ENCODE results near the gene OTC.
A peak's percentile ranks its signal among the peaks of the same experiment; 100 is the strongest.

Gene OTC

DNA sequence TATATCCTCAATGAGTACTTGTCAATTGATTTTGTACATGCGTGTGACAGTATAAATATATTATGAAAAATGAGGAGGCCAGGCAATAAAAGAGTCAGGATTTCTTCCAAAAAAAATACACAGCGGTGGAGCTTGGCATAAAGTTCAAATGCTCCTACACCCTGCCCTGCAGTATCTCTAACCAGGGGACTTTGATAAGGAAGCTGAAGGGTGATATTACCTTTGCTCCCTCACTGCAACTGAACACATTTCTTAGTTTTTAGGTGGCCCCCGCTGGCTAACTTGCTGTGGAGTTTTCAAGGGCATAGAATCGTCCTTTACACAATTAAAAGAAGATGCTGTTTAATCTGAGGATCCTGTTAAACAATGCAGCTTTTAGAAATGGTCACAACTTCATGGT lies at the start of gene OTC:
OTC (plus strand) TSS at position 243 of the 400 bp plus-strand sequence; CDS start at position 336, 93 bp downstream.
- no peak for DNase-seq

DNA sequence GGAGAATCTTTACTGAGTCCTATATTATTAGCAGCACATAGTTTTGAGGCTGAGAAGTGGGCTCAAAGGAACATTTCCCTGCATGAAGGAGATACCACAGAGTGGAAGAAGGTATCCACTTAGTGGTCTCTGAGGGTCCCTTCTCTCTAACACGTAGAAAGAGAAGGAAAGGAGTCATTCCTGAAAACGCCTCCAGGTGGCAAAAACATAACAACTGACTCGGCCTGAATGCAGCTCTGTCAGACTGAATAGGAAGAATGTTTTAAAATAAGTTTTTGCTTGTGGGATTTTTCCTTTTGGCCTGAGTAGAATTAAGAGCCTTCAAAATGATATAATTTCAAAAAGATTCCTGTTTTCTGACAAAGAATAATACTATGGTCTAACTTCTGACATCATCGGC lies 48.4 kb upstream of the OTC start:
- DNase-seq: no peak

DNA sequence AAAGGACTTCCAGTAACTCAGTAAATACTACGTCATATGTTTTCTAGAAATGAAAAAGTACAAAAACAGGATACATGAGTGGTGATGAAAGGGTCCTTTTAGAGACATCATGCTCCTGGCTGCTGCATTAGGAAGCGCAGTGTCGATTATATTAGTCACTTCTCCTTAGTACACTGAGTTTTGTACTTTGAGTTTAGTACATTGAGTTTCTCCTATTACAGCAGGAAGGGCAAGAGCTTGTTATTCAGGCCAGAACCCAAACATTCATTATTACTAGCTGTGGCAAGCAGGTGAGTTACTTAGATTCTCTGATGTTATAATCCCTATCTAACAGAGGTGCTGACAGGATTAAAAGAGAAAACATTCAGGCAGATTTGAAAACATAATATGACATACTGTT lies 46.4 kb upstream of the OTC start:
- no peak for DNase-seq

DNA sequence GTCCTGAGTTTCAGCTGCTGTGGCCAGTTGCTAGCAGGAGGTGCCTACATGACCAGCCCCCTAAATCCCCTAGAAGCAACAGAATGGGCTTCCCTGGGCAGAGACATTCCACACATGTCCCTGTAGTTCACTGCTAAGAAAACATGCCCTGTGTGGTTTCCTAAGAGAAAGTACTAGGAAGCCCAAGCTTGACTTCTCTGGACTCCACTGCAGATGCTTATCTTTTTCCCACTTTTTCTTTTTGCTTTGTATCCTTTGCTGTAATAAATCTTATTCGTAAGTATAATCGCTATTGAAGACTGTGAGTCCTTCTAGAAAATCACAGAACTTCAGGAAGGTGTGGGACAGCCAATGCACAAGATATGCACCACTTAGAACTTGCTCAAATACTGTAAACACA lies 40.7 kb upstream of the OTC start:
- no peak for DNase-seq

DNA sequence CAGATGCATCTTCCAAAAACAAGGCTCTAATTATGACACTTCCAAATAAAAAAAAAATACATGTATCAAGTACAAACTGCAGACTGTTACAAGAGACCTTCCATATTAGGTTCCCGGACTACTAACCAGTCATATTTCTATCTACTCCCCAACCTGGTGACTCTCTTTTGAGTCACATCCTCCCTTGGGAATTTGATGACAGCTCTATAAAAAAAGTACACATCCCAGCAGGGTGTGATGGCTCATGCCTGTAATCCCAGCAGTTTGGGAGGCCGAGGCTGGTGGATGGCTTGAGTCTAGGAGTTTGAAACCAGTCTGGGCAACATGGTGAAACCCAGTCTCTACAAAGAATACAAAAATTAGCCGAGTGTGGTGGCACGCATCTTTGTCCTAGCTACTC lies 40.0 kb upstream of the OTC start:
- DNase-seq: no peak

DNA sequence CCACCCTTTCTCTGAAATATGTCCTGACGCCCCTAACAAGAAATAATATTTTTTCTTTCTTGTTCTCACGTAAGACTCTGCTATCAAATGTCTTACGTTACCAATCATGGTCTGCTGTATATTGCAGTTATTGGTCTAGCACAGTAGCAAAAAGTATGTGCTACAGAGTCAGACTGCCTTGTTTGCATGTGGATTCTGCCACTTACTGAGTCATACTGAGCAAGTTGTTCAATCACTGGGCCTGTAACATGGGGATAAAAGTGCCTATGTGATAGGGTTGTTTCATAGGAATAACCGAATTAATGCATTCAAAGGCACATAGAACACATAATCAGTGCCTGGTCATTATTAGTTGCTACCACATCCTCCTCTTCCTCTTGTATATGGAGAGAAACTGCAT lies 39.2 kb upstream of the OTC start:
- DNase-seq: no peak

DNA sequence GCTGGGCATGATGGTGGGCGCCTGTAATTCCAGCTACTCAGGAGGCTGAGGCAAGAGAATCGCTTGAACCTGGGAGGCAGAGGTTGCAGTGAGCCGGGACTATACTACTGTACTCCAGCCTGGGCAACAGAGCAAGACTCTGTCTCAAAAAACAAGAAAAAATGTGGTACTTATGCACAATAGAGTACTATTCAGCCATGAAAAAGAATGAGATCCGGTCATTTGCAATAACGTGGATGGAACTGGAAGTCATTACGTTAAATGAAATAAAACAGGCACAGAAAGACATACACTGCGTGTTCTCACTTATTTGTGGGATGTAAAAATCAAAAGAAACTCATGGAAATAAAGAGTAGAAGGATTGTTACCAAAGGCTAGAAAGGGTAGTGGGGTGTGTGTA lies 37.2 kb upstream of the OTC start:
- no peak for DNase-seq

DNA sequence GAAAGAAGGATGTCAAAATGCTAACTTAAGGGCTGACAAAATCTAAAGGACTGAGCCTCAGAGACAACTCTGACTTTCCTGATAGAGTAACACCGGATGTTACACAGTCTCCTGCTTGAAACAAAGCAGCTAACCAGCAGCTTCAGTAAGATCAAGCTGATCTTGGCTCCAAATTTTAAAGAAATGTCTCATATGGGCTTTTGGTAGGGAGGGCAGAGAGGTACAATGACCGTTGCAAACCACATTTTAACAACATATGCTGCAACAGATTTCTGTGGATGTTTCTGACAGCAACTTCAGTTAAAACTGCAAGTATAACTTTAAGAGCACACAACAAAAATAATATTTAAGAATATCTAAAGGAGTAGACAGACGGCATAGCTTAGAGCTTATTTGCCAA lies 34.2 kb upstream of the OTC start:
- DNase-seq: no peak

DNA sequence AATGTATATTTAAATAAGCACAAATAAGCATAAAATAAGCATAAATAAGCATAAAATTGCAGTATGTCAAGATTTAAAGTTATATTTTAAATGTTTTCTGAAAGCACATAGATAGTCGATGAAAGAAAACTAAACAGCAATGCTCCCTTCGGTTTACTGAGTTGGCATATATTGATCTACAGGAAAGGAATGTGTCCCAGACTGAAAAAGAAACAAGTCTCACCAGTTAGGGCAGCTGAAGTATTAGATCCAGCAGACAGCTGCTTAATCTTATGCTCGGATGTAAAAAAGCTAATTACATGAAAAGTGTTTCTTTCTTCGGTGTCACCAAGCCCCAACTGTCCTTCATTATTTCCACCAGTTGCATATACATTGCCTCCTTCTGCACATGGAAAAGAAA lies 33.8 kb upstream of the OTC start:
- no peak for DNase-seq

DNA sequence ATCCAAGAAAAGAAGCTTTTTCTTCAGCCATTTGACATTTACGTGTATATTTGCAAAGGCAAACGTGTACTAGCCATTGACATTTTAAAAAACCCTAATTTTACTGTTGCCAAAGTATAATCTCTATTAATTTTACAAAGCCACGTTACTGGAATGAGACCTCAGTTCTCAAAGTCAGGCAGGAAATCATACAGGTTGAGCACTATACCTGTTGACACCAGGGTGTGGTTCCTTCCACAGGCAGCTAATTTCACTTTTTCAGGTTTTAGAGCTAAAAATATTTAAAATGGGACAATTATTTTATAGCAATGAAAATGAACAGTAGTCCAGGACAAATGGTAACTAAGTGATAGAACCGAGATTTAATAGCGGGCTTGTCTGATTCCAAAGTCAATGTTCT lies 31.6 kb upstream of the OTC start:
- DNase-seq: no peak

DNA sequence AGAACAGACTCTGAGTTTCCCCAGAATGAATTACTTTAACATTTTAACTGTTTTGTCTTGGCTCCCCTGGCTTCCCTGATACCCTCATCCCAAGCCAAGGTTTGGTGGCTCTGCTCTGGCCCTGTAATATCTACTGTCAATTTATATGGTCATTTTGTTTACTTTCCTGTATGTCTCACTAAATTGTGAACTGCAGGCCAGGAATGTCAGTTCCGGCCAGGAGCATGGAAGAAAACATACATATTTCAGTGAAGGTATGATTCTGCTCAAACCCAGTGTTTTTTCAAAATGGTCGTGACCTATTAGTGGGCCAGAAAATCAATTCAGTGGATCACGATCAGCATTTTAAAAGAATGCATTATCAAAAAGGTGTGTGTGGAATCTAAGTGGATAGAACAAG lies 26.3 kb upstream of the OTC start:
- DNase-seq: no peak

DNA sequence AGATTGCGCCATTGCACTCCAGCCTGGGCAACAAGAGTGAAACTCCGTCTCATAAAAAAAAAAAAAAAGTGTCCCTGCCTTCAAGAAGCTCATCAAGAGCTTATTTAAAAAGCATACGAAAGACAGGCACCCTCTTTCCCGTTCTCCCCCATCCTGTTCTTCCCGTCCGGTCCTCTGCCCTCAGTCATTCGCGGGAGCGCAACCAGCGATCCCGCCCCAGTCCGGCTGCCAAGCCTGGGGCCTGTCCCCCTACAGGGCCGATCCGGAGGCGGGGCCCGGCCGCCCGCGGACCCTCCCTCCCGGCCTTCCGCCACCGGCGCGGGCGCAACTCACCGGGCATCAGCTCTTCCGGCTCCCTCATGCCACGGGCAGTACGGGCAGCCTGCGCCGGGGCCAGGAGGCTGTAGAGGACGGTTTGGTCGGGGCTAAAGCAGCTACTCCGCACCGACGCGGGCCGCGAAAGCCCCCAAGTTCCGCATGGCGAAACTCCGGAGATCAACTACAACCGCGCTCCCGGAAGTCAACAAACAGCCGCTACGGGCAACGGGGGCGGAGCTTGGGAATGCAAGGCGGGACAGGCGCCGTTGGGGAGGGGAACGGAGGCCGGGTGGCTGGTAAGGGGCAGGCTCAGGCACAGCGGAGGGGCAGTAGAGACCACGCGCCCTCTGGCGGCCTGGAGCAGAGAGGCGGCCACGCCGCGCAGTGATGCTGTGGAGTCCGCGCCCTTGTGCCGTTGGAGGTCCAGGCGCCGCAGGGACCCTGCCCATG lies 25.2 kb upstream of the OTC start, which contains the start of gene RPGR:
RPGR (minus strand) TSS at position 503 of the 768 bp plus-strand sequence; CDS start at position 361, 142 bp downstream.
- peak; percentile 94 for DNase-seq

DNA sequence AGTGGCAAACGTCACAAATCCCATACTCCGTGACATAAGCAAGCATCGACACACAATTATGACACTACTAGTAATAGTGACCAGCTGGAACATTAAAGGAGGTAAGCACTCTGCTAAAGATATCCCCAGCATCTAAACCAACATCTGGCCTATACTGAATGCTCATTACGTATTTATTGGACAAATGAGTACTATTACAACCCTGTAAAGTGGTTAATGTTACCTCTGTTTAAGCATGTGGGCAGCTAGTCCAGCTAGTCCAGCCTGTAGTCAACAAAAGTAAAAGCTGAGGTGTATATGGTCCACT lies 24.7 kb upstream of the OTC start:
- no peak for DNase-seq

DNA sequence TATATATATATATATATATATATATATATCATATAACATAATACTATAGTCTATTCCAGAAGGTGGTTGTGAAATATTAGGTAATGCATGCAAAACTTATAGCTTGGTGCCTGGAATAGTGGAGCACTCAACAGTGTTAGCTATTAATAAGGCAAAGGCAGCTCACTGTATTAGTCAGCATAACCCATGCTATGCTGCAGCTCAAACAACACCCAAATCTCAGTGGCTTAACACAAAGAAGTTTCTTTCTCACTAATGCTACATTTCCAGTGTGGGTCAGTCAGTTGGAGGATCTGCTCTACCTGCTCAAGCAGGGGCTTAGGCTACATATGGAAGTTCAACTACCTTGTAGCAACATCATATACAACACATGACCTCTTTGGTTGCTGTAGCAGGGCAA lies 19.9 kb upstream of the OTC start:
- no peak for DNase-seq

DNA sequence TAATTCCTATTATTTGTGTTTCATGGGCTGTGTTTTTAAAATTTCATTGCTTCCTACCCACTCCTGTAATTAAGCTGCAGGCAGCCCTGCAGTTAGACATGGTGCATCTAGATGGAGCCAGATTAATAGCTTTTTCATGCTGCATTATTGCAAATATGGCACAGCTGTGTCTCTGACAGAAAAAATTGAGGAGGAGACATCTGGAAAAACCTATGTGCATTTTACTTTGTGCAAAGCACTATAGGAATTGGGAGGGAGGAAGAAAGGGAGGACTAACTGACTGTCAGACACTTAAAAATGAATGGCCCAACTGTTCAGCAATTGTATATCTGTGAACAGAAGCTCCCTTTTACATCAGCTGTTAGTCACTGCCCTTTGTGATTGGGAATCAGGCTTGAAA lies 17.0 kb upstream of the OTC start:
- DNase-seq: no peak

DNA sequence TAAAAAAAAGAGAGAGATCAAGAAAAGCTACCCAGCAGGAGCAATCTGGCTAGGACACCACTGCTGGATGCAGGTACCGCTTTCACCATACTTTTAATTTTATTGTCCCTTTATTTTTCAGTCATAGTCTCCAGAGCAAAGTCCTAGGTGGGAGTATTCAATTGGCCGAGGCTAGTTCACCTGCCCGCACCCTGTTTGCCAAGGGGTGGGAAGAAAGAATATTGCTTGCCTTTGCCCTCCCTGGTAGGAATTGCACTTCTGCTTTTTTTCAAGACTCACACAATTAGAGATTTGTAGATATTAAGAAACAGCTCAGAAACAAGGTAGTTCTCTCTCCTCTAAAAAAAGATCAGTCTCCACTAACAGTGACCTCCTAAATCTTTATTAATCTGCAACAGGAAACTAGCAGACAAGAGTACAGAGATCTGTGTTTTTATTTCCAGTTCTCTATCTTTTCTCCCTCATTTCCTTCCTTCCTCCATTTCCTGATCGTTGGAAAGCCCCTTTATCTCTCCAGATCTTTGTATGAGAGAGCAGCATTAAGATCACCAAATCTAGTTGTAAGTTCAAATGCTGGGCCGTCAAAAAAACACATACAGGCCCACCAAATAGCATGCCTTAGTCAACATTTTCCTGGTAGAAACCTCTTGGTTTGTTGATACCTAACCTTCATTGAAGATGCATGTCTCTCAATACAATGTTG lies 15.7 kb upstream of the OTC start:
- no peak for DNase-seq

DNA sequence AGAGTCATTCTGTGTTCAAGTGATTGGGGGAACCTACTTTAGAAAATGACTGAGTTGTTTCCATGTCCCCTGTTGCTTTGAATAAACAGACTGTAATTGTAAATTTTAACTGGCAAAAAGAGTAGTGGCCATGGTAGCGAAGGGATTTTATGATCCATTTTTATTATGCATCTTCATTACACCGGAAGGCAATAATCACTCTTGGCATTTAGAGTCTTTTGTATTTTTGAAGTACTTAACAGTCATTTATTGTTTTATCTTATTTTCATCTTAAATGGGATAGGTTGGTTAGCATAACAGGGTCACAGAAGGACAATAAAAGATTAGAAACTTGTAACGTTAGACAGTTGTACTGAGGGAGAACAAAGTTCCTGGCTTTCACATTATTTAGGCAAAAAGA lies 11.0 kb upstream of the OTC start:
- no peak for DNase-seq

DNA sequence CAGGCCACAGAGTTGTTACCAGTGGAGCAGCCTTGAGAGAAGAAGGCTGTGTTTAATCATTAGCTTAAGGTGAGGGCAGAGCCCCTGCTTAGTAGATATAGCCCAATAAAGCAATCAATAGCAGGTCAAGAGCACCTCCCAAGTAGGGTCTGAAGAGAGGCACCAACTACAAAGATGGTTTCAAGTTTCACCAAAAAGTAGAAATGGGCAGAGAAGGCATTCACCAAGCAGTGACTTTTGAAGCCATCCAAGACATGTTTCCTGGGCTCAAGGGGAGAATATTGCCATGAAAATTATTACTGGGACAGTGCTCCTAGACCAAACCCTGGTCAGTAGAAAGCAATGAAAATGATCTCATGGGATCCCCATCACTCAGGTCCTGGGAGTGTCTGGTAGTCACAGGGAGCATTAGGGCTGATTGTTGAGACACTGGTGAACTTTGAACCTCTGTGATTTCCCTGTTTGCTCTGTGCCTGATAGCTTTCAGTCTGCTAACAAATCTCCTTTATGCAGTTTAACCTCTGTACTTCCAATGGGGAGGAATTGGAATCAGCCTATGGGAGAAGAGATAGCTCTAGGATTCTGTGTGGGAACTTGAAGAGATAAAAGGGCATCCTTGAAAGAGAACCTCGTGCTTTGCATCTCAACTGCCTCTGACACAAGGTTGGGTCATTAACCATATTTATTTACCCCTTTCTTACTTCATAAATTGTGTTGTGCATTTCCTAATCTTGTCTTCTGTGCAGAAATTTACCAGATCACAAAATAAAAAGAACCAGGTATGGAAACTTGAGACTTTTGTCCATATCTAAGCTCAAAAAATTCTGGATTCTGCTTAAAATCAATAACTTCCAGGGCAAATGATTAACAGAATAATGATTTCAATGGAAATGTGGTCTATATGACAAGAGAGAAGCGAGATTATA lies 9.3 kb upstream of the OTC start:
- no peak for DNase-seq

DNA sequence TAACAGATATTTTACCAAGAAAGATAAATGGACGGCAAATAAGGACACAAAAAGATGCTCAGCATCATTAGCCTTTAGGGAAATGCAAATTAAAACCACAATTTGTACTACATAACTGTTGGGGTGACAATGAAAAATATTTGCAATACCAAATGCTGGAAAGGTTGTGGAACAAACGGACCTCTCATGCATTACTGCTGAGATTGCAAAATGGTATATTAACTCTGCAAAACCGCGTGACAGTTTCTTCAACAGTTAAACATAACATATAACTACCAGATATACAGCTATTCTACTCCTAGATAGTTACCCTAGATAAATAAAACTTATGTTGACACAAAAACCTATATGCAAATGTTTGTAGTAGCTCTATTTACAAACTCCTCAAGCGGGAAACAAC lies 6.3 kb upstream of the OTC start:
- no peak for DNase-seq

DNA sequence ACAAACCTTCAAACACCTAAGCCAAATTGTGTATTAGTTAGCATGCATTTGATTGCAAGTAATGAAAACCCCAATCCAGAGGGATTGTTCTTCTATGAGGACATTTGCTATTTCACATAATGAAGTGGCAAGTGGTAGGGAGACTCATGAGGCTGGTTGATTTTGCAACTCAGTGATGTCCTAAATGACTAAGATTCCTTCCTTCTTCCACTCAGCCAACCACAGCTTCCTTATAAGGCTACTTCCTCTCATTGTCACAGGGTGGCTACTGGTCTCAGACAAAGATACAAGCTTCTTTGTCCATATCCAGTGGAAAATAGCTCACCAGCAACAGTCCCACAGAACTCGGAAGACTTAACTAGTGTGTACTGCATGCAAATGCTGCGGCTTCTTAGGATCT lies 5.3 kb upstream of the OTC start:
- peak; percentile 33 for DNase-seq

DNA sequence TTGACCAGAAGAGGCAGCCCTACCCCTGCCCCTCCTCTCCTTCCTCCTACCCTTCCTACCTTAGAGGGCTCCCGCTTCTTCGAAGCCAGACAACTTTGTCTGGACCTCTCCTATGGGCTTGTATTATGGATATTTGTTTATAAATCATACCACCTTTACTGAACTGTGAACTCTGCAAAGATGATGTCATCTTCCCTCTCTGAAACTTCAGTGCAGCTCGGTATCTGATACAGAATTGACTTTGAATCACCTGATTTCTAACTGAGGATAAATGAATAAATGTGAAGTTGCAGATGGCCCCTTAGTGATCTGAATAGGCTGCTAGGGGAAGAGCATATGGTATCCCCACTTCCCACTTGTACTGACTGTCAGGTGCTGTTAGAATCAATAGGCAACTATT lies 1.1 kb upstream of the OTC start:
- DNase-seq: no peak

DNA sequence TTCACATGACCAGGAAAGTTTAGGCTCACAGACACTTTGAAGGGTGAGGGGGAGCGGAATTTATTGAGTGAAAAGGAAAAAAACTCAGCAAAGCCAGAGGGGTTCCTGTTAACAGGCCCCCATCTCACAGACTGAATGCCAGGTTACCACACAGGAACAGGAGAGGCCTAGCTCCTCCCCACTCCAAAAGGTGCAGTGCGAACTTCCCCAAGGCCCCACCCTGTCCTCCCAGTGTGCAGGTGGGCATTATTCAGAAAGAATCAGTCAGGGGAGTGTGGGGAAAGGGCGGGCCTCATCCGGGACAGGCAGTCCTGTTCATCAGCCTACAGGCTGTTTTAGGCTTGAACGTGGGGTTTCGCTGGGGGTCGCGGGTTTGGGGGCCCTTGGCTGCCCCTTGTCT lies 4.0 kb downstream of the OTC start:
- DNase-seq: no peak

DNA sequence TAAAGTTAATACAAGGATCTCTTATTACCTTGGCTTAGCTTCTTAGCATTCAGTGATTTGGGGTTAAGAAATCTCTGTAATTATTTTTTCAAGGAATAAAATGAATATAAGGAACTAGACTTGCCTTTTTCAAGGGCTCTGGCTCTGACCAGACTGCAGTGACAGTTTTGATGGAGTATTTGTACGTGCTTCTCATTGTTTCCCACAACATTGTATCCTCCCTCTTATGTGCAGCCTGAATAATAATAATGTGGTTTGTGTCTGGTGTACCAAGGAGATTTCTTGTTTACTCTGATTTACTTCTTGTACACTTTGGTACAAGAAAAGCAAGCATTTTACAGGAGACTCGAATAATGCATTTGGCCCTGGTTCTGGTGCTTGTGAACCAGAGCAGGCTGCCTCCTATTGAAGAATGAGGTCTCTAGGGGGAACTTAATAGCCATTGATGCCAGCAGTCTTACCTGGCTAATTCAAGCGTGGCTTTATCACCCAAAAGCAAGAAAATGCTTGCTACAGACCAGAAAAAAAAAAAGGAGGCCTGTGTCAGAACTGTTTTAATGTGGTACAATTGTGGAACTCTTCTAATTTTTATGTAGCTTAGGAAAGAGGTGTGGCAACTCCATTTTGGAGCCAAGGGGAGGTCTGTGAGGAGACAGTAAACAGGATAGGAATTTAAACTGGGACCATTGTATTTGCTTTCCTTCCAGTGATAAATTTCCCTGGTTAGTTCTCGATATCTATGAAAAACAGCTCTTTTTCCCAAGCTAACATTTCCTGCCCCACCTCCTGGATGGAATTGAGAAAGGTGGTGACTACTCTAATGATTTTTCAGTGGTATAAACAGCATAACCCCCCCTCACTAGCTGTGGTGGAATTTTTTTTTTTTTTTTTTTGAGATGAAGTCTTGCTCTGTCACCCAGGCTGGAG lies 5.6 kb downstream of the OTC start:
- no peak for DNase-seq

Measured in CD4-positive, alpha-beta T cell treated with Interleukin-15 for 1 hour (primary cell).